ENCODE results near the gene DROSHA. TPM values are rescaled to one million over a fixed set of nuclear protein-coding genes. Genes with fewer than 3 reads are reported as not detected.

DROSHA gene
- total RNA-seq, 1 donor = 63.5 TPM

DNA sequence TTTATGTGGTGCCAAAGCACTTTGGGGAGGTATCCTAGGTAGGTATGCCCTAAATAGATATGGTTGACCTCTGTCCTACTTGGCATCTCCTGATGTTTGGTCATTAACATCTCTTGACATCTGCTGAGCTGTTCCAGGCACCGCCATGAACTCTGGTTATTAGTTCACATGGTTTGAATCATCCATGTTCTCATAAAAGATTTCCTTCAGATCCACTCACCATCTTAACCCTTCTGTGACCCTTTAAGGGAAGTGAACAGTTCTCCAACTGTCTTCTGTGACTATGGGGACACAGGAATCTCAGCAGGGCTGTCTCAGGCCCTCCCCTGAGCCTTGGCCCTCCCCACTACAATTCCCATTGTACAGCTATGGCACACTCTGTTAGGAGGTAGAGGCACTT, 170.7 kb downstream of the DROSHA start:
- peak; percentile 77 for DNase-seq (ENCODE audit: low read depth)
- TF ChIP-seq, protein P1, sequence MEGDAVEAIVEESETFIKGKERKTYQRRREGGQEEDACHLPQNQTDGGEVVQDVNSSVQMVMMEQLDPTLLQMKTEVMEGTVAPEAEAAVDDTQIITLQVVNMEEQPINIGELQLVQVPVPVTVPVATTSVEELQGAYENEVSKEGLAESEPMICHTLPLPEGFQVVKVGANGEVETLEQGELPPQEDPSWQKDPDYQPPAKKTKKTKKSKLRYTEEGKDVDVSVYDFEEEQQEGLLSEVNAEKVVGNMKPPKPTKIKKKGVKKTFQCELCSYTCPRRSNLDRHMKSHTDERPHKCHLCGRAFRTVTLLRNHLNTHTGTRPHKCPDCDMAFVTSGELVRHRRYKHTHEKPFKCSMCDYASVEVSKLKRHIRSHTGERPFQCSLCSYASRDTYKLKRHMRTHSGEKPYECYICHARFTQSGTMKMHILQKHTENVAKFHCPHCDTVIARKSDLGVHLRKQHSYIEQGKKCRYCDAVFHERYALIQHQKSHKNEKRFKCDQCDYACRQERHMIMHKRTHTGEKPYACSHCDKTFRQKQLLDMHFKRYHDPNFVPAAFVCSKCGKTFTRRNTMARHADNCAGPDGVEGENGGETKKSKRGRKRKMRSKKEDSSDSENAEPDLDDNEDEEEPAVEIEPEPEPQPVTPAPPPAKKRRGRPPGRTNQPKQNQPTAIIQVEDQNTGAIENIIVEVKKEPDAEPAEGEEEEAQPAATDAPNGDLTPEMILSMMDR (IDR thresholded peaks at IDR 0.05; ENCODE audit: insufficient read depth, low read length) = no peak

GRCh38 chr5:31359839-31360238, 172.1 kb downstream of the DROSHA start:
- TF ChIP-seq, protein P1 (IDR thresholded peaks at IDR 0.05; ENCODE audit: insufficient read depth, low read length) = no peak
- no peak for DNase-seq (ENCODE audit: low read depth)
- H3K4me3 ChIP-seq (ENCODE audit: low read depth, low read length) = no peak overlapping the region

More for the DNA sequence above, 170.7 kb downstream of the DROSHA start:
- H3K4me3 ChIP-seq (ENCODE audit: low read depth, low read length) = no peak overlapping the region

GRCh38 chr5:31357038-31357437, 174.9 kb downstream of the DROSHA start:
- TF ChIP-seq, protein P1 (IDR thresholded peaks at IDR 0.05; ENCODE audit: insufficient read depth, low read length) = no peak
- no peak overlapping the region for H3K4me3 ChIP-seq (ENCODE audit: low read depth, low read length)
- DNase-seq (ENCODE audit: low read depth) = no peak

DNA sequence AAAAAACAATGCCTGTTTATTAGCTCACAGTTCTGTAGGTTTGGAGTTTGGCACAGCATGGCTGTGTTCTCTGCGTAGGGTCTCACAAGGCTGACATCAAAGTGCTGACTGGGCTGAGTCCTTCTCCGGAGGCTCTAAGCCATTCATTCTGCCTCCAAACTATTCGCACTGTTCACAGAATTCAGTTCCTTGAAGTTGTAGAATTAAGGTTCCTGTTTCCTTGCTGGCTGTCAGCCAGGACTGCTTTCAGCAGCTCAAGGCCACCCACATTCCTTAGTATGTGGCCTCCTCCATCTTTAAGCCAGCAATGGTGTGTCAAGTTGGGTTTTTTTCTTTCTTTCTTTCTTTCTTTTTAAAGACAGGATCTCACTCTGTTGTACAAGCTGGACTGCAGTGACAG, 176.6 kb downstream of the DROSHA start:
- TF ChIP-seq, protein P1 (IDR thresholded peaks at IDR 0.05; ENCODE audit: insufficient read depth, low read length) = no peak
- H3K4me3 ChIP-seq (ENCODE audit: low read depth, low read length) = no peak overlapping the region
- DNase-seq (ENCODE audit: low read depth) = no peak

Small RNA genes lying within 50 kb of the gene (small RNA-seq; reads per million reads assigned to genes)
- gene RF00019 = not detected

Other genes with a start within 250 kb of the DROSHA start
- gene C5orf22, start 208 bp upstream of the DROSHA start, total RNA-seq (ENCODE audit: low replicate concordance) = 4.1 and 18.7 TPM in 2 replicates
- gene PDZD2, start 107.0 kb upstream of the DROSHA start, total RNA-seq (ENCODE audit: low replicate concordance) = under 0.01 and 2.5 TPM in 2 replicates

Measured in fibroblast of the aortic adventitia (primary cell).